OCI-LY3 (cell line): Measurements from ENCODE around the gene LACRT.

Experiments used
- H2AFZ ChIP-seq: fragments of 200-600, 300-600 bp; shearing (Covaris generic); 2 replicates; pipeline ENCODE4 v1.6.0; 2014; ENCODE audit warnings: antibody characterized with exemption, low read depth, low read length
- H3K27ac ChIP-seq: fragments of 200-600, 300-600 bp; sonication (generic); 2 replicates; pipeline ENCODE4 v1.5.1; 2014; ENCODE audit warnings: mild to moderate bottlenecking, low read length, moderate library complexity, mixed read lengths
- H3K27me3 ChIP-seq: fragments of 200-600, 300-600 bp; sonication (generic); 2 replicates; pipeline ENCODE4 v1.6.1; 2014; ENCODE audit warnings: low read depth, low read length, mixed read lengths
- H3K36me3 ChIP-seq: fragments of 200-600, 300-600 bp; sonication (generic); replicated peaks from 2 replicates; pipeline ENCODE3; 2014; ENCODE audit warnings: low read depth, low read length, mixed read lengths
- H3K4me1 ChIP-seq: fragments of 300-600, 200-600 bp; sonication (generic); 2 replicates; pipeline ENCODE4 v1.6.1; 2014; ENCODE audit warnings: low read length, mixed read lengths
- H3K4me2 ChIP-seq: fragments of 200-600, 300-600 bp; sonication (generic); 2 replicates; pipeline ENCODE4 v1.6.1; 2014; ENCODE audit warnings: low read length, mixed read lengths
- H3K4me3 ChIP-seq: fragments of 300-600, 200-600 bp; sonication (generic); 2 replicates; pipeline ENCODE4 v1.5.1; 2014; ENCODE audit warnings: antibody characterized with exemption, mild to moderate bottlenecking, low read length, moderate library complexity
- H3K79me2 ChIP-seq: fragments of 300-600, 200-600 bp; shearing (Covaris generic); 2 replicates; pipeline ENCODE4 v1.6.1; 2014; ENCODE audit warnings: mild to moderate bottlenecking, low read length, mixed read lengths
- H3K9ac ChIP-seq: fragments of 300-600, 200-600 bp; shearing (Covaris generic); 2 replicates; pipeline ENCODE4 v1.6.0; 2014; ENCODE audit warnings: mild to moderate bottlenecking, low read length, moderate library complexity
- H3K9me3 ChIP-seq: fragments of 200-600, 300-600 bp; shearing (Covaris generic); 2 replicates; pipeline ENCODE4 v1.6.1; 2014; ENCODE audit warnings: low read length, mixed read lengths; ENCODE audit not compliant: insufficient read depth
- H4K20me1 ChIP-seq: fragments of 200-600, 300-600 bp; sonication (generic); 2 replicates; pipeline ENCODE4 v1.6.1; 2016; ENCODE audit warnings: low read length, mixed read lengths; ENCODE audit not compliant: insufficient read depth
- CTCF ChIP-seq: fragments of 200-600, 300-600 bp; sonication (generic); IDR thresholded peaks from 2 replicates; pipeline ENCODE4 v1.5.1; 2014; ENCODE audit warnings: antibody characterized with exemption, low read length, low read depth
- EZH2phosphoT487 ChIP-seq: fragments of 200-600 bp; shearing (Covaris generic); IDR thresholded peaks from 2 replicates; pipeline ENCODE4 v1.6.1; 2018; ENCODE audit warnings: antibody characterized with exemption, mixed run types, low read depth

LACRT gene

GRCh38 chr12:54588890-54589267, 45.8 kb downstream of the LACRT start:
- Histone ChIP-seq H3K27me3 (peaks cover 11% of the 10 kb centered on the region), H3K79me2 (no peaks in the 10 kb centered on the region), H3K36me3 (no peaks in the 10 kb centered on the region), H4K20me1 (no peaks in the 10 kb centered on the region), H3K4me1 (no peaks in the 10 kb centered on the region), H2AFZ (no peak overlapping the region), H3K4me3 (no peak overlapping the region), H3K9me3 (no peaks in the 10 kb centered on the region), H3K4me2 (no peak overlapping the region), H3K9ac (no peak overlapping the region), H3K27ac (no peak overlapping the region)
- TF ChIP-seq EZH2phosphoT487 (no peak), CTCF (no peak)

- H3K9ac ChIP-seq, result no peak within 1 kb of the TSS
- H3K79me2 ChIP-seq, result no peaks in the 10 kb centered on the region
- no peaks in the 10 kb centered on the region for H3K9me3 ChIP-seq
- no peak within 1 kb of the TSS for H2AFZ ChIP-seq
- no peak within 1 kb of the TSS for H3K27ac ChIP-seq
- peaks cover 16% of the 10 kb centered on the region for H3K27me3 ChIP-seq
- H3K36me3 ChIP-seq, result no peaks in the 10 kb centered on the region
- no peak within 1 kb of the TSS for H3K4me2 ChIP-seq
- no peaks in the 10 kb centered on the region for H3K4me1 ChIP-seq
- H4K20me1 ChIP-seq, result no peaks in the 10 kb centered on the region
- H3K4me3 ChIP-seq, result no peak within 1 kb of the TSS
- TF ChIP-seq CTCF (no peak), EZH2phosphoT487 (no peak)
Measured at GRCh38 chr12:54588110-54588889, 46.4 kb downstream of the LACRT start, which contains the start of gene PPP1R1A. TSS of gene PPP1R1A (minus strand) at chr12:54588659. CDS start at chr12:54588488, 171 bp downstream.

GRCh38 chr12:54587315-54587873, 47.3 kb downstream of the LACRT start:
- Histone ChIP-seq H3K4me1 (no peaks in the 10 kb centered on the region), H3K9me3 (no peaks in the 10 kb centered on the region), H3K79me2 (no peaks in the 10 kb centered on the region), H3K4me3 (no peak overlapping the region), H3K27ac (no peak overlapping the region), H4K20me1 (no peaks in the 10 kb centered on the region), H3K36me3 (no peaks in the 10 kb centered on the region), H3K4me2 (no peak overlapping the region), H3K9ac (no peak overlapping the region), H2AFZ (no peak overlapping the region), H3K27me3 (peaks cover 16% of the 10 kb centered on the region)
- TF ChIP-seq CTCF (no peak), EZH2phosphoT487 (no peak)

- Histone ChIP-seq H3K79me2 (no peaks in the 10 kb centered on the region), H3K36me3 (no peaks in the 10 kb centered on the region), H3K4me3 (no peak overlapping the region), H2AFZ (no peak overlapping the region), H3K9ac (no peak overlapping the region), H3K27ac (no peak overlapping the region), H3K4me2 (no peak overlapping the region), H3K9me3 (no peaks in the 10 kb centered on the region), H4K20me1 (no peaks in the 10 kb centered on the region), H3K4me1 (no peaks in the 10 kb centered on the region), H3K27me3 (peaks cover 10% of the 10 kb centered on the region; the same call in 1 of the 2 replicates)
- no peak for TF ChIP-seq CTCF
- TF ChIP-seq EZH2phosphoT487, result no peak
Measured at GRCh38 chr12:54586620-54587019, 48.1 kb downstream of the LACRT start.
